ENCODE measurements around the gene MLN.
"Not testable (repeated sequence)": the region's sequence is repeated elsewhere in the genome, so short reads cannot be mapped to it uniquely, and the experiment has no call there.

The MLN gene

GRCh38 chr6:33834401-33835392, 30.9 kb upstream of the MLN start:
- DNase-seq (ENCODE audit: low spot score): no peak

DNA sequence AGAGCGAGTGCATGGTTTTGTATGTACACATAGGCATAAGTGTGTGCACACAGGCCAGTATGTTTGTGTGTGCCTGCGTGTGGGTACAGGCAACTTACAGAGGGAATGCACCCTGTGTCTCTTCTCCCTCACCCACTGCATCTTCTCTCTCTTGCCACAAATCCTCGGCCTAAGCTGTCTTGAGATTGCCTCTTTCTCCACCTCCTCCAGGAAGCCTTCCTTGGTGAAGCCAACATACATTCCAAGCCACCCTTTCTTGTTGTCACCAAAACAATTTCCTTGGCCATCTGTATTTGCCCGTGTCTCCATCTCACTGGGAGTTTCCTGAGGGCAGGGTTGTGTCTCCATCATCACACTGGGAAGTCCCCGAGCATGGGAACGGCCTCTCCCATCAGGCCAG, 29.8 kb upstream of the MLN start:
- DNase-seq (ENCODE audit: low spot score): no peak

GRCh38 chr6:33832831-33833230, 29.0 kb upstream of the MLN start:
- not testable (repeated sequence) for DNase-seq (ENCODE audit: low spot score)

DNA sequence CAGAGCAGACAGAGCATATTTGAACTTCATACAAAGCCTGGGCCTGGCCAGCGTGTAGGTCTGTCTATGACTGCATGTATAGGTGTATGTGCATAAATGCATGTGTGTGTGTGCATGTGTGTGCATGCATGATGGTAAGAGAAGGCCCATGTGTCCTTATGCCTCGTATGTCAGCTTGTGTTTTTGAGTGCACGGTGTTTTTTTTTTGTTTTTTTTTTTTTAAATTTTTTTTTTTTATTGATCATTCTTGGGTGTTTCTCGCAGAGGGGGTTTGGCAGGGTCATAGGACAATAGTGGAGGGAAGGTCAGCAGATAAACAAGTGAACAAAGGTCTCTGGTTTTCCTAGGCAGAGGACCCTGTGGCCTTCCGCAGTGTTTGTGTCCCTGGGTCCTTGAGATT, 27.9 kb upstream of the MLN start:
- DNase-seq (ENCODE audit: low spot score): not testable (repeated sequence)

- DNase-seq (ENCODE audit: low spot score): no peak
These were observed 26.9 kb upstream of the MLN start for GRCh38 chr6:33830635-33831240.

- DNase-seq (ENCODE audit: low spot score): no peak
These were observed 25.2 kb upstream of the MLN start for GRCh38 chr6:33828764-33829731.

GRCh38 chr6:33828452-33828763, 24.6 kb upstream of the MLN start:
- no peak for DNase-seq (ENCODE audit: low spot score)

- no peak for DNase-seq (ENCODE audit: low spot score)
These were observed 24.0 kb upstream of the MLN start for GRCh38 chr6:33827546-33828451.

GRCh38 chr6:33826537-33826936, 22.7 kb upstream of the MLN start:
- no peak for DNase-seq (ENCODE audit: low spot score)

DNA sequence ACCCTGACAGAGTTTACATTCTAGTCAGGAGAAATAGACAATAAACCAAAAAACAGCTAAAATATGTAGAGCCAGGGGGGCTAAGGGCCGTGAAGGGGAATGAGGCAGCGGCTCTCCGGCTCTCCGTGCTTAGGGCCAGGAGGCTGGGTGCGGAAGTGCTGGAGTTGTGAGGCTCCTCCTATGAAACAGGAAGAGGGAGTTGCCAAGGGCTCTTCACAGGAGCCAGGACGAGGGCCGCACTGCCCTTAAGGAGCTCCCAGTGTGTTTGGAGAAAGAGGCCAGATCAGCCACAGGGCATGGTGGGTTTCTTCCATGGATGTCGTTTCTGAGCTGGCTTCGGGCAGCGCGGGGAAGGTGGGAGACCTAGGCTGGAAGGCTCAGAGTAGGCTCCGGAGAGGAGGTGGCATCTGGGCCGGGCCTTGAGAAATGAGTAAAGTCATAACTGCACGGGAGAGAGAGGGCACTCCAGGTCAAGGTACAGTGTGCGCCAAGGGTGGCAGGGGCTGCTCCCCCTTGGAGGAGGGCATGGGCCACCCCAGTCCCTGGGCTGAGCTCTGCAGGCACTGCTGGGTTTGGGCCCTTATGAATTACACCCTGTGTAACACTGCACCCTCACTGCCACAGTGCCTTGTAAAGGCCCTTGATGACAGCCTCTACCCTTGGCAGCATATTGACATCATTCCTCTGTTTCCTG, 20.8 kb upstream of the MLN start:
- no peak for DNase-seq (ENCODE audit: low spot score)

DNA sequence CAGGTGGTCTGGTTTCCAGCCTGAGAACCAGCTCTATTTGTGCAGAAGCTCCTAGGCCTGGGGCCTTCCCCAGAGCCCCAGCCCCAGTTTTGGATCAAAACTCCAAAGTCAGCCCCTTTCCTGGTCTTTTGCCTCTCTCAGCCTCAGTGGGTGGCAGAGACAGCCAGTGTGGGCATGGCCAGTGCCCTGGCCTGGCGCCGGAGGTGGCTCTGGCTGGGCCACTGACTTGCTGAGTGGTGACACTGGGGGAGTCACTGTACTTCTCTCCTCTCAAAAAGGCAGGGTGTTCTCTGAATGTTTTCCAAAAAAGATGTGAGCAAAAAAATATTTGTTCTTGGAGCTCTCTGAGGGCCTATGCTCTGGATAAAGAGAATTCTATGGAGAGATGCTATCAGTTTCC, 20.0 kb upstream of the MLN start:
- DNase-seq (ENCODE audit: low spot score): no peak

GRCh38 chr6:33822575-33823395, 19.0 kb upstream of the MLN start:
- DNase-seq (ENCODE audit: low spot score): no peak

GRCh38 chr6:33820784-33821520, 17.1 kb upstream of the MLN start:
- no peak for DNase-seq (ENCODE audit: low spot score)

- DNase-seq (ENCODE audit: low spot score): no peak
These were observed 16.4 kb upstream of the MLN start for GRCh38 chr6:33820243-33820642.

DNA sequence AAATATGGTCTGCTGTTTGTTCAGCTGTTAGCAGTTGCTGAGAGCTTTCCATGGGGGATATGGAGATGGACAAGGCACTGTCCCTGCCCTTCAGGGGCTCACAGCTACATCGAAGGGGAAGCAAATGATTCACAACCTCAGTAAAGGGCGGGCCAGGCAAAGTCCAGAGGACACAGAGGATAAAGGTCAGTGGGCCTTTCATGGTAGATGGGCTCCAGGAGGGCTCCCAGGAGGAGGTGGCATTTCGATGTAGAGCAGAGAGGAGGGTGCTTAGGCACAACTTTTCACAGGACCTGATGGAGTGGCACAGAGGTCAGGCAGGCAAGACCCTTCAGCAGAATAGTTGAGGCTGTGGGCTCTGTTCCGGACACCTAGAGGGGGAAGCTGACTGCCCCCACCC, 15.2 kb upstream of the MLN start:
- DNase-seq (ENCODE audit: low spot score): no peak

DNA sequence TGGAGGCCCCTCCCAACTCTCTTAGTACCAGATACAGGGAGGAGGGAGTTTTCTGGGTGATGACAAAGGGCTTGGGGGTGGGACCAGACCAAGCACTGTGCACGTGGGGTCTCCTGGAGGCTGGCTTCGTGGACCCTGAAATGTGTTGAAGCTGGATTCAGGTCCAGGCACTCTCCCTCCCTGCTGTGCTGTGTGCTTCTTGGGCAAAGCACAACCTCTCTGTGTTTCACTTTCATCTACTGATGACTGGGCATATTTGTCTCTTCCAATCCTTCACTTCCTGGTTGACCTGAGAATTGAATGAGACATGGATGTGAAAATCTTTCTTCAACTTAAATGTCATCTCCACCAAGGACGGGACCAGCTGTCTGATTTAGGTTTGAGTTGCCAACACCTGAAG, 14.5 kb upstream of the MLN start:
- no peak for DNase-seq (ENCODE audit: low spot score)

DNA sequence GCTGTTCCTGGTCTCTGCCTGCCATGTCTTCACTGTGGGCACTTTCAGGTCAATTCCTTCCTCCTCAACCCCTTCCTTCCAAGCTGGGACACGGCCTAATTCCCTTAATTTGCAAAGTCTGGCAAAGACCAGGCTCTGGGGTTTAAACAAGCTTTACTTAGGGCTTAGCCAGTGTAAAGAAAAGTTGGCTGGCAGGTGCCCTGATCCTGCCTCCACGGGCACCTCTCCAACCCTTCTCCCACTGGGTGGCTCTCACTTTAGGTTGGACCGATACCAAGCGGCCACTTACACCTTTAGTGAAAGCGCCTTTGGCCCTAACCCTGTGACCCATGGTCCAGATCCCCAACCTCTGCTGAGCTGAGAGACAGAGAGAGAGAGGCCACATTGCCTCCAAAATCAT, 13.7 kb upstream of the MLN start:
- DNase-seq (ENCODE audit: low spot score): no peak

DNA sequence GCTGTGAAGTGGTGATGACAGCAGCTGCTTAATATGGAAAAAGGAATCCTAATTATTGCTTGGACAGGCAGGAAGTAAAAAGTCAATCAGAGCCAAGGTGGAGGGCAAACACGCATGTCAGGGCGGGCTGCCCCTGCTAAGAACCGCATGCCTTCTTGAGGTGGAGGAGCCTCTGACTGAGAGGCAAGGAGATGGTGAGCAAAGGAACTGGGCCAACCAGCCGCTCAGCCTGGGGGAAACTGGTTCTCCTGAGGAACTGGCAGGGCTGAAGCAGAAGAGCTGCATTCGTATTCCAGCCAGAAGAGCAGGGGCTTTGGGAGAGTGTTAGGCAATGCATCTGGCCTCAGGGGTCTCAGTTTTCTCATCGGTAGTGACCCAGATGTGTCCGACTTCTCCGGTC, 13.1 kb upstream of the MLN start:
- no peak for DNase-seq (ENCODE audit: low spot score)

GRCh38 chr6:33815854-33816253, 12.1 kb upstream of the MLN start:
- DNase-seq (ENCODE audit: low spot score): no peak

Data from pons (tissue), 1 donor.